Body of pancreas (tissue), 4 donors: Measurements from ENCODE around the gene DUSP8.

Source experiments
- POLR2A ChIP-seq, 3 donors: fragments of 450-650 bp; IDR thresholded peaks; one replicate each; pipeline ENCODE4 v1.6.1; 2016; ENCODE audit warnings: antibody characterized with exemption in 3 of 3, mild to moderate bottlenecking in 2 of 3
- TF ChIP-seq, protein P1 (sequence below), 7 experiments: fragments of 450-650 bp in 4 of 7; fragments of 200-600 bp in 3 of 7; sonication (generic) in 3 of 7; IDR thresholded peaks; one replicate each; pipeline ENCODE4 v1.5.1; 2016 to 2019; ENCODE audit warnings: antibody characterized with exemption in 7 of 7

DNA sequence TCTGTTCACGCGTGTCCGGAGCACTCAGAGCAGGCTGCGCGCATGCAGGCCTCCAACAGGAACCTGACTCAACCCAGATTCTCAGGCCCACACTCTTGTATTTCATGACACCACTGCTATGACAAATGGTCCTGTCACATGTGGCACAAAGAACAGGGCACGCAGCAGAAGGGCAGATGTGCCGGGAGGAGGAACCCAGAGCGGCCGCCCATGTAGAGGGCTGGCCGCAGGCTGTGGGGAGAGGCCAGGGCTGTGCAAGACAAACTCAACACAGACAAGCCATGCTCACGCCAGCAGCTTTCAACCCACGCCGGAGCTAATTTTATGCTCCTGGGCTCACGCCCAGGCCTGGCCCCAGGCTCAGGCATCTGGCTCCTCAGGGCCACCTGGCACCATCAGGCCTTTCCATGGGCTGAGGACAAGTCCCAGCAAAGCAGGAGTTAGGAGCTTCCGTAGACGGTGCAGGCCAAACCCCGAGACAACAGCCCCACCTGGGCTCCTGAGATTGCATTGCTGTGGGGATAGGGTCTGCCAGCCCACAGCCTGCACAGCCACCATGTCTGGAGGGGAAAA is 40.0 kb downstream of the DUSP8 start:
- TF ChIP-seq, protein P1, sequence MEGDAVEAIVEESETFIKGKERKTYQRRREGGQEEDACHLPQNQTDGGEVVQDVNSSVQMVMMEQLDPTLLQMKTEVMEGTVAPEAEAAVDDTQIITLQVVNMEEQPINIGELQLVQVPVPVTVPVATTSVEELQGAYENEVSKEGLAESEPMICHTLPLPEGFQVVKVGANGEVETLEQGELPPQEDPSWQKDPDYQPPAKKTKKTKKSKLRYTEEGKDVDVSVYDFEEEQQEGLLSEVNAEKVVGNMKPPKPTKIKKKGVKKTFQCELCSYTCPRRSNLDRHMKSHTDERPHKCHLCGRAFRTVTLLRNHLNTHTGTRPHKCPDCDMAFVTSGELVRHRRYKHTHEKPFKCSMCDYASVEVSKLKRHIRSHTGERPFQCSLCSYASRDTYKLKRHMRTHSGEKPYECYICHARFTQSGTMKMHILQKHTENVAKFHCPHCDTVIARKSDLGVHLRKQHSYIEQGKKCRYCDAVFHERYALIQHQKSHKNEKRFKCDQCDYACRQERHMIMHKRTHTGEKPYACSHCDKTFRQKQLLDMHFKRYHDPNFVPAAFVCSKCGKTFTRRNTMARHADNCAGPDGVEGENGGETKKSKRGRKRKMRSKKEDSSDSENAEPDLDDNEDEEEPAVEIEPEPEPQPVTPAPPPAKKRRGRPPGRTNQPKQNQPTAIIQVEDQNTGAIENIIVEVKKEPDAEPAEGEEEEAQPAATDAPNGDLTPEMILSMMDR (IDR thresholded peaks at IDR 0.05) = no peak
- TF ChIP-seq POLR2A (IDR thresholded peaks at IDR 0.05) = no peak
